Activated gamma-delta T cell (primary cell): ENCODE measurements around the gene MAG.

Experiments used
- DNase-seq: peaks from one replicate; lab custom pipeline; 2025; lab: John Stamatoyannopoulos, UW
- total RNA-seq, 2 donors: gene quantifications; one replicate each; lab custom pipeline; 2026; lab: John Stamatoyannopoulos, UW

Gene MAG, protein sequence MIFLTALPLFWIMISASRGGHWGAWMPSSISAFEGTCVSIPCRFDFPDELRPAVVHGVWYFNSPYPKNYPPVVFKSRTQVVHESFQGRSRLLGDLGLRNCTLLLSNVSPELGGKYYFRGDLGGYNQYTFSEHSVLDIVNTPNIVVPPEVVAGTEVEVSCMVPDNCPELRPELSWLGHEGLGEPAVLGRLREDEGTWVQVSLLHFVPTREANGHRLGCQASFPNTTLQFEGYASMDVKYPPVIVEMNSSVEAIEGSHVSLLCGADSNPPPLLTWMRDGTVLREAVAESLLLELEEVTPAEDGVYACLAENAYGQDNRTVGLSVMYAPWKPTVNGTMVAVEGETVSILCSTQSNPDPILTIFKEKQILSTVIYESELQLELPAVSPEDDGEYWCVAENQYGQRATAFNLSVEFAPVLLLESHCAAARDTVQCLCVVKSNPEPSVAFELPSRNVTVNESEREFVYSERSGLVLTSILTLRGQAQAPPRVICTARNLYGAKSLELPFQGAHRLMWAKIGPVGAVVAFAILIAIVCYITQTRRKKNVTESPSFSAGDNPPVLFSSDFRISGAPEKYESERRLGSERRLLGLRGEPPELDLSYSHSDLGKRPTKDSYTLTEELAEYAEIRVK
- total RNA-seq: 0 to 0.13 reads per million in 2 donors

DNA sequence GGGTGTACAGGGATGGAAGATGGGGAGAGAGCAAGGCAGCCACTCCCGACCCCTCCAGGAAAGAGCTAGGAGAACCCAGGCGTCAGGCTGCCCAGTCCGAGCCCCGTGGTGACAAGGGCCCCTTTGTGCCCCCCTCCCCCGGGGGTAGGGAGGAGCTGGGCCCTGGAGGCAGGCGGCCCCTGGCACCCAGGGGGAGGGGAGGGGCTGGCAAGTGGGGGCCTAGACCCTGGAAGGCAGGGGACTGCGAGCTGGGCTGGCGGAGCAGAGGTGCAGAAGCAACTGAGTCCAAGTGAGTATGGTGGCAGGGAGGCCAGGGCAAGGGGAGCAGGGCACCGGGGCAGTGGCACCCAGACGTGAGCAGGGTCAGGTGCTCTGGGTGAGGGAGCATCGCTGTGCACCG is at the start of gene MAG:
Gene MAG, plus strand, starts transcription at position 246 of the 400 bp plus-strand sequence. CDS start 3,248 bp downstream, outside the sequence.
- DNase-seq: no peak

DNA sequence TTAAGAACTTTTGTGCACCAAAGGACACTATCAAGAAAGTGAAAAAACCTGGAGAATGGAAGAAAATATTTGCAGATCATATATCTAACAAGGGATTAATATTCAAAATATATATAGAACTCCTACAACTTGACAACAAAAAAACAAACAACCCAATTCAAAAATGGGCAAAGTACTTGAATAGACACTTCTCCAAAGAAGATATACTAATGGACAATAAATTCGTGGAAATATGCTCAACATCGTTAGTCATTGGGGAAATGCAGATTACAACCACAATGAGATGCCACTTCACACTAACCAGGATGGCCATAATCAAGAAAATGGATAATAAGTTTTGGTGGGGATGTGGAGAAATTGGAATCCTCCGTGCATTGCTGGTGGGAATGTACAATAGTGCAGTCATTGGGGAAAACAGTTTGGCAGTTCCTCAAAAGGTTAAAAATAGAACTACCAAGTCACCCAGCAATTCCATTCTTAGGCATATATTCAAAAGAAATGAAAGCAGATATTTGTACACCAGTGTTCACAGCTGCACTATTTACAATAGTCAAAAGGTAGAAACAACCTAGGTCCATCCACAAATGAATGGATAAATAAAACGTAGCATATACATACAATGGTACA is 45.4 kb upstream of the MAG start:
- DNase-seq: no peak

DNA sequence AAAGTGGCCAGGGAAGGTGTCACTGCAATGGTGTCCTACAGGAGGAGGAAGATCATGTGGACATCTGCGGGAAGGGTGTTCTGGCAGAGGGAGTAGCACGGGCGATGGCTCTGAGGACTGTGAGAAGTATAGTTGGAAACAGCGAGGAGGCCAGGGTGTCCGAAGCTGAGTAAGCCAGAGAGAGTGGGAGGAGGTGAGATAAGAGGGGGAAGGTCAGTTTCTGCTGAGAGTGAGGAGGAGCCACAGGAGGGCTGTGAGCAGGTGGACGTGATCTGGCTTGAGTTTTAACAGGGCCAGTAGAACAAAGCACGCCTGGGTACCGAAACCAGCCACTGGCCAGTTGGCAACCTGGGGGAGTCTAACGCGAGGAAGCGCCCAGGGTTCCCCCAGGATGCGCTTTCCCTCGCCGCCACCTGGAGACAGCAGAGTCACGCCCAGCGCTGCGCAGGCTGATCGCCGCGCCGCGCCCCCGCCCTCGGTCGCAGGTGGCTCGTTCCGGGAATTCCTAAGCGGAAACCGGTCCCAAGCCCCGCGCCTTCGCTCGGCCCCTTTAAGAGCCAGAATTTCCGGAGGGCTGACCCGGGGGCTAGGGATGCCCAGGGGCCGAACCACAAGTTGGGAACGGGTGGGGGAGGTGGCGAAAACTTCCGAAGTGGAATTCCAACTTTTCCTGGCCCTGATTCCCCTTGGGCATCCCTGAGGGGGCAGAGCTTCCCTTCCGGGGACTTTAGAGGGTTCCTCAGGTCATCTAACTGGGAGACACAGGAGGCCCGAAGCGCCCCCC is 44.2 kb upstream of the MAG start:
- DNase-seq: peak; percentile 21

DNA sequence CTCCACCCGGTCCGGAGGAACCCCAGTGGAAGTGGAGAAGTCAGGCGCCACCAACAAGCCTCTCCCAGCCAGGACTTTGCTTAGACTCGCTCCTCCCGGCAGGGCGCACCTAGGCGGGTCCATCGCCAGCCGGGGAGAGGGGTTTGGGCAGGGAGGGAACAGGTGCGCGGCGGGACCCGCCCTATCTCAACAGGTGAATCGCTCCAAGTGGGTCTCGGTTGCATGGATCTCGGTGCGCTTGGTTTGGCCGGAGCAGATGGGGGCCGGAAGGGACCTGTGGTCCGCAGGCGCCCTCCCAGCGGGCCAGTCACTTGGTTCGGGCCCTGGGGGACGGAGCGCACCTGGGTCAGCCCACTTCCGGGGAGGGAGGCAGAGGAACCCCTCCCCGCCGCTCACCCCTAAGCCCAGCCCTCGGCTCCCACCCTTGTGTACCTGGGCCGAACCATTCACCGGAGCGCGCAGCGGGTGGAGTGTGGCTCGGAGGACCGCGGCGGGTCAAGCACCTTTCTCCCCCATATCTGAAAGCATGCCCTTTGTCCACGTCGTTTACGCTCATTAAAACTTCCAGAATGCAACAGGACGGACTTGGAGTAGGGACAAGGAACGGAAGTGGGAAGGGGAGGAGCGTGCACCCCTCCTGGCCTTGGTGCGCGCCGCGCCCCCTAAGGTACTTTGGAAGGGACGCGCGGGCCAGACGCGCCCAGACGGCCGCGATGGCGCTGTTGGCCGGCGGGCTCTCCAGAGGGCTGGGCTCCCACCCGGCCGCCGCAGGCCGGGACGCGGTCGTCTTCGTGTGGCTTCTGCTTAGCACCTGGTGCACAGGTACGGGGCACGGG is 43.4 kb upstream of the MAG start, which contains the start of gene LSR:
Gene LSR, plus strand, starts transcription at position 693 of the 836 bp plus-strand sequence. Its CDS starts 21 bp downstream, at position 714.
- peak; percentile 20 for DNase-seq

DNA sequence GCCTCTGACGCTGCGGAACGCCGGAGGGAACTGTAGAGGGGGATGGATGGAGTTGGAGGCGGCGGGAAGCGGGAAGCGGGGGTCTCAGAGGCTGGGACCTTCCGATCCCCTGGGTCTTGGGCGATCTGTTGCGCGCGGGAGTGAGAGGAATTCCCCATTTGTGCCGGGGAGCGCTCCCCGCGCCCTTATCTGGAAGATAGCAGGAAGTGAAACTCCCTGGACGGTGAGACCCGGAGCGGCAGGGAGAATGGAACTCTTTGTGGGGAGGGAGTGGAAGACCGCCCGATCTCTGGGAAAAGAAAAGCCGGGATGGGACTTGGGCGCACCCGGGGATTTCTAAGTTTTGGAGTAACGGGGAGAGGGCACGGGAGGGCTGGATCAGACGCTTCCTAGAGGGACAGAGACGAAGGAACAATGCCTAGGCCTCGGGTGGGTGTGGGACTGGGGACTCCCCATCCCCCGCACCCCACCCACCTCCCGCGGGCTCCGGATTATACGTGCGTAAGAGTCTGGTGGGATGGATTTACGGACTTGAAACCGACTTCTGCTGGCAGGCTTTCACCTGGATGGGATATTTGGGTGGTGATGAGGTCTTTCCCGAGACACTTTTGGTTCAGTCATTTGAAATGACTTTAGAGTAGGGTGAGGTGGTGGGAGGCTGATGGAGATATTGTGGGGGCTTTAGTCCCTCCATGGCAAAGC is 42.7 kb upstream of the MAG start:
- DNase-seq: no peak

DNA sequence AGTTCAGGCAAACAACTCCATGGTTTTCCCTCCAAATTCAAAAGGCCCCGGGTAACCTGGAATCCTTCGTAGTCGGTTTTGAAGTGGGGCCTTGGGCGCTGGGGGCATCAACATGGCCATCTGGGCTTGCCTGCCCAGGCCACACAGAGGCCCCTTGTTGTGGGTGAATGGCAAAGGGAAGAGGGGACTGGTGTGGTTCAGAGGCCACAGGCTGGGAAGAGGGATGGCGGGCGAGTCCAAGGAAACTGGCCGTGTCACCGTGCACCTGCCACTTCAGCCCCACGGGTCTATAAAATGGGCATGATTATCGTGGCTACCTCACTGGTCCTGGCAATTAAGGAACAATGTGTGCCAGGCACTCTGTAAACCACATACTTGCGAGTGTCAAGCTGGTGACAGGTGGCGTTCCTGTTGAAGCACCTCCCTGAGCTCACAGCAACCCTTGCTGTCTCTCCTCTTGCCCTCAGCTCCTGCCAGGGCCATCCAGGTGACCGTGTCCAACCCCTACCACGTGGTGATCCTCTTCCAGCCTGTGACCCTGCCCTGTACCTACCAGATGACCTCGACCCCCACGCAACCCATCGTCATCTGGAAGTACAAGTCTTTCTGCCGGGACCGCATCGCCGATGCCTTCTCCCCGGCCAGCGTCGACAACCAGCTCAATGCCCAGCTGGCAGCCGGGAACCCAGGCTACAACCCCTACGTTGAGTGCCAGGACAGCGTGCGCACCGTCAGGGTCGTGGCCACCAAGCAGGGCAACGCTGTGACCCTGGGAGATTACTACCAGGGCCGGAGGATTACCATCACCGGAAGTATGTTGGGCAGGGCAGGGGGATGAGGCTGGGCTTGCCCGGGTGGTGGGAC is 41.9 kb upstream of the MAG start:
- no peak for DNase-seq

DNA sequence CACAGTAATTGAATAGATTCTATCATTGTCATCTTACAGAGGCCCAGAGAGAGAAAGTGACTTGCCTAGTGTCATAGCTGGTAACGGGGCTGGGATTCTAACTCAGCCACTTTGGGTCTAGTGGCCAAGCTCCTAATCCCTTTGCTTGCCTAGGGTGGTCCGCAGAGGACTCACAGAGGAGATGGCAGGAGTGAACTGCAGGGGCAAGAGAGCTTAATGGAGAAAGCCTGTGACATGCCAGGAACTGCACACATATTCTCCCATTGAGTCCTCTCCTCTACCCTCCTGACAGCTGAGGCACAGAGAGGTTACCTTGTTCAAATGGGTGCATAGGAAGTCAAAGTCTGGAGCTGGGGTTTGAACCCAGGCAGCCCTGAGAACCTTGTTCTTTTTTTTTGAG is 40.5 kb upstream of the MAG start:
- DNase-seq: no peak

DNA sequence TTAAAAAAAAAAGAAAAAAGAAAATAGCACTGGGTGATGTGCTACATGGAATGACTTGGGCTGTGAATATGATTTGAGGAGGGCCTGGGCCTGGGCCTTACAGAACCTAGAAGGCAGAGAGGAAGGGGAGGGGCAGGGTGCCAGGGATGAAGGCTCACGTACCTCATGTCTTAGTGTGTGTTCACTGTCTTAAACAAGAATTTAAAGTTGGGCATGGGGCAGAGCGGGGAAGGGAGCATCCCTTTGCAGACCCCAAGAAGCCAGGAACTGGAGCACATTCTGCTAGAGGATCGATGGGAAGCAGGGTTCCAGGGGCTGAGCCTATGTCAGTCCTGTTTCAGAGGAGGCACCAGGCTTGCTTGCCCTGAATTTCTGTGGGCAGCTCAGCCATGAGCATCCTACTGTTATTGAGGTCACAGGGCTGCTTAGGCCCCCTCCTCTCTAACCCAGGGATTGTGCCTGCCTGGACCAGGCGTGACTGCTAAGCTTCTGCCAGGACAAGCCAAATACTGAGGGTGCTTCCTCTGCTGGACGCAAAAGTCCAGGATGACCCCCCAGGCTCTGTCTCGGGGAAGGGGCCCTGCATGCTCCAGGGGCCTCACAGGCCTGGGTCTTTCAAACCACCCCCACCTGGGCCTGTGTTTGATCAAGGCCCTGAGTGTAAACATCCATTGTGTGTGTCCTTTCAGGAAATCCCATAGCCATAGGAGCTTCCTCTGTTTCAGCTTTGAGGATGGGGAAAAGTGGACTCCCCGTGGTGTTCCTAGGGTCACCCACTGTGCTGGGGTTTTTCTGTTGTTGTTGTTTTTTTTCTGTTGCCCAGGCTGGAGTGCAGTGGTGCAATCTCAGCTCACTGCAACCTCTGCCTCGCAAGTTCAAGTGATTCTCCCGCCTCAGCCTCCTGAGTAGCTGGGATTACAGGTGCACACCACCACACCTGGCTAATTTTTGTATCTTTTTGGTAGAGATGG is 38.4 kb upstream of the MAG start:
- DNase-seq: no peak

DNA sequence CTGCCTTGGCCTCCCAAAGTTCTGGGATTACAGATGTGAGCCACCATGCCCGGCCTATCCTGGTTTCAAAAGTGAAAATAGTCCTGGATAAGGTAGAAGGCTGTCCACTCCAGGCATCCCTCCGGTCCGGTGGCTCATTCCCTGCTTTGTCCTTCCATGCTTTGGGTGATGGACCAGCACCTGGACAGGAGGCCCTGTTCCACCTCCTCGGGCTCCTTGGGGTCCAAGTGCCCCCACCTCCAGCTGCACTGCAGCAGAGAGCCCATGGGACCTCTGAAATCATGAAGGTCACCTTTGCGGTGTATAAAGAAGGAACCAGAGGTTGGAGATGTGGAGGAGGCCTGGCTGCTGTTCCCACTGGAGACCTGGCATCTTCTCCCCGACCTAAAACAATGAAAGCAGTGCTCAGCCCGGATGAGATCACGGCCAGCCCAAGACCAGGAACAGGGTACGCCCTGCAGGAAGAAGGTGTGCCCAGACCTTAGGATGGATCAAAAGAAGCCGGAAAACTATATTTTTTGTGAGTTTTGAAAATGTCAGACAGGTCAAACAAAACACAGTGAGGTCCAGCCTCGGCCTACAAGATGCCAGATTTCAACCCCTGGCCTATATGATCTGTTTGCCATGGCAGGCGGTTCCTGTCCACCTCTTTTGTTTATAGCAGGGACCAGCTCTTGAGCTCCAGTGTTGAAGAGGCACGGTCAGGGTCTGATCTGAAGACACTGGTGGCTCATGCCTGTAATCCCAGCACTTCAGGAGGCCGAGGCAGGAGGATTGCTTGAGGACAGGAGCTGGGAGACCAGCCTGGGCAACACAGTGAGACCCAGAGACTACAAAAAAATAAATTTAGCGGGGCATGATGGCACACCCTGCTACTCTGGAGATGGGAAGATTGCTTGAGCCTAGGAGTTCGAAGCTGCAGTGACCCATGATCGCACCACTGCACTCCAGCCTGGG is 37.3 kb upstream of the MAG start:
- DNase-seq: no peak

DNA sequence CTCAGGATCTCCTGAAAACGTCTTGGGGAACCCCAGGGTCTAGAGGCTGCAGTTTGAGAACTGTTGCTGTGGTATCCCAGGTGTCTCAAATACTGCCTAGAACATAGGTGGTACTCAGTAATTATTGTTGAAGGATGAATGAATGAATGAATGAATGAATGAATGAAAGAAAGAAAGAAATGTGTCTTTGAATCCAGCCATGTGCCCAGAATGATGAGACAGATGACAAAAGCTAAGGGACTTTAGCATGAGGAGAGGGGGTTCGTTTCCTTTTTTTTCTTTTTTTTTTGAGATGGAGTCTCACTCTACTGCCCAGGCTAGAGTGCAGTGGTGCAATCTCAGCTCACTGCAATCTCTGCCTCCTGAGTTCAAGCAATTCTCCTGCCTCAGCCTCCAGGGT is 35.4 kb upstream of the MAG start:
- DNase-seq: no peak

DNA sequence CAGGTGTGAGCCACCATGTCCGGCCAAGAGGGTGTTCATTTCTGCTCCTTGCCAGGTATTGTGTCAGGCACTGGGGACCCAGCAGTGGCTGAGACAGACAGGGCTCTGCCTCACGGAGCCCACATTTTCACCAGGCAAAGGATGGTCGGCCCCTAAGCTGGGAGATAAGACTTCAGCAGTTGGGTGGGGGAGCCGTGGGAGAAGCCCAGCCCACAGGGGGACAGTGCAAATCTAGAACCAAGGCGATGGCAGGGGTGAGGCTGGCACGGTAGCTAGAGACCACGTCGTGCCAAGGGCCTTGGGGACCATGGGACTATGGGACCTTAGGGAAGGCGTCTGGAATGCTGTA is 34.9 kb upstream of the MAG start:
- no peak for DNase-seq

DNA sequence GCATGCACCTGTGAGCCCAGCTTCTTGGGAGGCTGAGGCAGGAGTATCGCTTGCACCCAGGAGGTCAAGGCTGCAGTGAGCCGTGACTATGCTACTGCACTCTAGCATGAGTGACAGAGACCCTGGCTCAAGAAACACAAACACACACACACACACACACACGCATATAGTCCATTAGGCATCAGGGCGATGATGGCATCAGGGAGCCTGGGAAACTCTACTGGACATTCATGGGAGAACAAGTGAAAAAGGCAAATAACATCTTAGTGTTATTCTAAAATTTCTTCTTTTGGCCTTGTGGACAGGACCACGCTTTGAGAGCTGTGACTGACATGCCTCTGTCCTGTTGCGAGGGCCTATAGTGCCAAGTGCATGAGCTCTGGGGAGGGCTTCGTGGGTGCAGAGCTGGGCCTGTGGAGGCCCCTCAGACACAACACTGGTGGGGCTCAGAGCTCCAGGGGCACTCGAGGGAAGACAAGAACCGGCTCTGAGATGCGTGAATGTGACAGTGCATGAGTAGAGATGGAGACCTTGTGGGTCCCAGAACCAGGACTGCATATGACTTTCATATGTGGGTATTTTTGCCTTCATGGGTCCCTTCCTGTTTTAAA is 31.2 kb upstream of the MAG start:
- DNase-seq: no peak

DNA sequence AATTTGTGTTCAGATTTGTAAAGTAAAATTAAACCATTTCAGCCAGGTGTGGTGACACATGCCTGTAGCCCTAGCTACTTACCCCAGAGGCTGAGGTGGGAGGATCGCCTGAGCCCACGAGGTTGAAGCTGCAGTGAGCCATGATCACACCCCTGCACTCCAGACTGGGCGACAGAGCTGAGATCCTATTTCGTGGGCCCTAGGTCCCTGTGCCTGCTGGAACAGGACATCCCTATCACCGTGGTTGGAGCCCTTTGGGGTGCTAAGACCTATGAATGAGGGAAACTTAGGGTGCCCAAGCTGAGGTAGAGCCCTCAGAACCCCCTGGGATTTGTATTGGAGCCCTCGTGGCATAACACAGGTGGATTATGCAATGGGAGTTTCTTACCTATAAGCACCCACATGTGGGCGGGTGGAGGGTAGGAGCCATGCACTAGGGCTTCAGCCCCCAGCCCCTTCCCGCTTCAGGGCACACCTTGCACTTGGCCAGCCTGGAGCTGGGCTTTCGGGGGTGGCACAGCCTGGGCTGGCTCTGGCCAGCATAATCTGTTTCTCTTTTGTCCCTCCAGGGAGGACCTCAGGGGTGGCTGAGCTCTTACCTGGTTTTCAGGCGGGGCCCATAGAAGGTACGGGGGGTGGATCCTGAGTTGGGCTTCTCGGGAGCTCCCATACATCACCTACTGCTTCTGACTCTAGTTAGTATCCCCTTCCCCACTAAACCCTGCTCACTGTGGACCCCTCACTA is 30.4 kb upstream of the MAG start:
- DNase-seq: no peak

DNA sequence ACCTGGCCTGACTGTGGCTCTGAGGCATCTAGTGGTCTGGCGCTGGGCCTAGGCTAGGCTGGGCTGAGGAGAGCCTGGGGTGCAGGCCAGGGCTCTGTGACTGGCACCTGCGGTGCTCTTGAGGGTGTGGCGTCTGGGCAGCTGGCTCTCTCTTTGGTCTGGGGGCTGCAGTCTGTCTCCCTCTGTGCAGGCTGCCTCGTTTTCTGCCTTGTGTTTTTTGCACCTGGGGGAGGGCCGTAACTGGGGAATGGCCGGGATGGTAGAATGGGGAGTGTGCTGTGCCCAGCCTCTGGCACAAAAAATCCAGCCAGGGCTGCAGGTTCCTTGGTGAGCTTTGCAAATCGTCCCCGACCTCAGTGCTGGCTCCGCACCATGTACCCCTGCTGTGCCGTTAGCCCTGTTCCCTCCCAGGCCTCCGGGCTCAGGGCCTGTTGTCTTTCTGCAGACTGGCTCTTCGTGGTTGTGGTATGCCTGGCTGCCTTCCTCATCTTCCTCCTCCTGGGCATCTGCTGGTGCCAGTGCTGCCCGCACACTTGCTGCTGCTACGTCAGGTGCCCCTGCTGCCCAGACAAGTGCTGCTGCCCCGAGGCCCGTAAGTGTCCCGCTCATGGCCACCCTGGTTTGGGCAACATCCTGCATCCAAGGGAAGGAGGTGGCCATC is 29.7 kb upstream of the MAG start:
- DNase-seq: no peak

DNA sequence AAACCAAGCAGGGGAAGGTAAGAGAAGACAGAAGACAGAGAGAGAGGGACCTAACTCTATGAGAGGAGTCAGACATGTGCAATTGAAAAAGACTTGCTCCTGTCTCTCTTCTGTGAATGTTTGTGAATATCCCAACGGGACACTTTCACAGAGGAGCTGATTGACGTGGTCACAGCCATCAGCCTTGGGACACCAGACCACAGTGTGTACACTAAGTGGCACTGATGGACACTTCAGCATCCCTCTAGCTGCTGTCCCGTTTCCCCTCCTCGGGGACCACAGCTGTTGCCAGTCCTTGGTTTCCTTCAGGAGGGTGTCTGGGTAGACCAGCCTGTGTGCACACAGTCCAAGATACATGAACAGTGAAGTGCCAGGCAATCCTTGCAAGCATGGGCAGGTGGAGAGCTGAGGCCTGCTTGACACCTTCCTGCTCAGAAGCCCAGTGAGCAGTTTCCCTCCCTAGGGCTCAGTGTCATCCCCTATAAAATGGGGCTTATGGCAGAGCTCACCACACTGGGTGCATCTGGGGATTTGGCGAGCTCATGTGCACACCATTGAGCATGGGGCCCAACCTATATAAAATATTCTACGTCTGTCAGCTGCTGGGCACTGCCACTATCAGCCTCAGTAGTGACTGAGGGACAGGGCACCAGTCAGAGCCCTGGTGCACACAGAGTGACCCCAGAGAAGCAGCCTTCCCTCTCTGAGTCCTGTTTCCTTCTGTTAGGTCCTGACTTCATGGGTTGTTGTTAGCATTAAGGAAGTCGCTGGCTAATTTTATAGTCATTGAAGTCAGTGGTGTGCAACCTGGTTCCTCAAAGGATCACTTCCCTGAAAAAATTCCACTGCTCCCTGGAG is 27.5 kb upstream of the MAG start:
- no peak for DNase-seq
